Spleen (tissue), 7 donors: ENCODE measurements around the gene TMEM86A.
A peak's percentile ranks its signal among the peaks of the same experiment; 100 is the strongest.

Source experiments
- CTCF ChIP-seq, 11 experiments: fragments of 200-600 bp in 7 of 11; fragments of 450-650 bp in 4 of 11; sonication (generic) in 4 of 11; IDR thresholded peaks in 8 of 11; conservative IDR thresholded peaks in 3 of 11; 1 replicate in 7 of 11; 2 replicates in 4 of 11; pipeline versions ENCODE4 v1.4.0 to v1.8.0; 2016 to 2021; ENCODE audit warnings: antibody characterized with exemption in 11 of 11, inconsistent platforms in 4 of 11, mild to moderate bottlenecking in 1 of 11
- POLR2AphosphoS5 ChIP-seq, 3 donors: sonication (generic); formaldehyde crosslinking; IDR thresholded peaks; one replicate each; pipeline ENCODE4 v1.5.1; 2017; ENCODE audit warnings: antibody characterized with exemption in 3 of 3
- donor health status: DM: no; HTN: no; CAD: no; lungs with moderate emphysema.
- donor health status: DM: no; HTN: no; CAD: no.
- donor health status: DM: no; HTN: no; CAD: no.

DNA sequence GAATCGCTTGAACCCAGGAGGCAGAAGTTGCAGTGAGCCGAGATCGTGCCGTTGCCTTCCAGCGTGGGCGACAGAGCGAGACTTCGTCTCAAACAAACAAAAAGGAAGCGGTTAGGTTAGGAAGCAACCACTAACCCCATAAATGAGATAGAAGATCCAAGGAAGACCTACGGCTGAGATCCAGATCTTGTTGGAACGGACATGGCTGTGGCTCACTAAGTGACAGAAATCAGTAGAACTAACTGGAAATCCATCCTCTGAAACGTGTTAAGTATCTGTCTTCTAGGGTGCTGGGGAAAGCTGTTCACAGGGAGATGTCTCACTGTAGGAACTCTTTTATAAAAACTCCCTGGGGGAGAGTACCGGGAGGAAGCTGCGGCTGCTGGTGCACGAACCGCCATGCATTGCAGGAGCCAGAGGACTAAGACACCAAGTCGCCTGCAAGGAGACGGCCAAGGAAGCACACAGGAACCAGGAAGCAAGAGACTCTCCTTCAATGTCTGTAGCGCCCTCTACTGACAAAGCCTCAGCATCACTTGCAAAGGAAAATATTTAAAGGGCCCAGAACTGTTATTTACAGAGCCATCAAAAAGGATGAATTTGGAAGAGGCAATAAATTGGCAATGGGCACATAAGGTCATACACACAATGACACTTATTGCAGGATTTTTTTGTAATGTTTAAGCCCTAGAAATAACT lies 47.6 kb upstream of the TMEM86A start:
- TF ChIP-seq CTCF (IDR thresholded peaks at IDR 0.05 in 8 of 11, conservative IDR thresholded peaks at IDR 0.05 in 3 of 11): peak in 9 of 11 experiments; percentile 27 to 64 (median 60)
- no peak for TF ChIP-seq POLR2AphosphoS5 (IDR thresholded peaks at IDR 0.05)
